HUDEP-2 (cell line): ENCODE data around the gene CLIC1.
A peak's percentile ranks its signal among the peaks of the same experiment; 100 is the strongest.
"Not testable (repeated sequence)": the region's sequence is repeated elsewhere in the genome, so short reads cannot be mapped to it uniquely, and the experiment has no call there.

Experiments used
- DNase-seq, 76 experiments: peaks; one replicate each; lab custom pipeline; 2025; ENCODE audit not compliant: unreplicated experiment in 76 of 76; lab: John Stamatoyannopoulos, UW

CLIC1 gene

DNA sequence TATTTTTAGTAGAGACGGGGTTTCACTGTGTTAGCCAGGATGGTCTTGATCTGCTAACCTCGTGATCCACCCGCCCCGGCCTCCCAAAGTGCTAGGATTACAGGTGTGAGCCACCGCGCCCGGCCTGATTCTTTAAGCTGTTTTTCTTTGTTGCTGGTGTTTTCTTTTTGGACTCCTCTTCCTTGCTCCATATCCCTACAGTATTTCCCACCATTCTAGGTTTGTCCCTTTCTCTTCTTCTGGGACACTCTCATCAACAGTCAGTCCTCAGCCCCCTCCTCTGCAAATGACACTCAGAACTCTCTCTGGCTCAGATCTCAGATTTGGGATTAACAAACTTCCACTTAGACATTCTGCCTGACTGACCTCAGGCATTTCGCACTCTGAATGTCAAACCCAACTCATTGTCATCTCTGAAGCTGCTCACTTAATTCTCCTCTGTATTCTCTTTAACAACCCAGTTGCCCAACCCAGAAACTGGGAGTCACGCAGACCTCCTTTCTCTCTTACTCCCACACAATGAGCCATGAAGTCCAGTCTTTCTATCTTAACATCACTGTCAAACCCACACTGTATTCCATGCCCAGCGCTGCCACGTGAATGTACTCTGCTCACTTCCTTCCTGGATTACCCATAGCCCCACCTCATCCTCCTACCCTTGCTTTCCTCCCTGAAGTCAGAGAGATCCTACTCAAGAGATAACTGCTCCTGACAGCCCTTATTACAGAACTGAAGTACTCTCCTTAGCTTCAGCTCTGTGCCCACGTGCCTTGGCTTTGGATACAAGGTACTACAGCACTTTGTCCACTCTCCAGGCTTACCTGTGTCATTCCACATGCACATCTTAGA, 10.6 kb downstream of the CLIC1 start:
- DNase-seq: peak in 27 of 76 experiments; percentile 8 to 53 (median 31)

DNA sequence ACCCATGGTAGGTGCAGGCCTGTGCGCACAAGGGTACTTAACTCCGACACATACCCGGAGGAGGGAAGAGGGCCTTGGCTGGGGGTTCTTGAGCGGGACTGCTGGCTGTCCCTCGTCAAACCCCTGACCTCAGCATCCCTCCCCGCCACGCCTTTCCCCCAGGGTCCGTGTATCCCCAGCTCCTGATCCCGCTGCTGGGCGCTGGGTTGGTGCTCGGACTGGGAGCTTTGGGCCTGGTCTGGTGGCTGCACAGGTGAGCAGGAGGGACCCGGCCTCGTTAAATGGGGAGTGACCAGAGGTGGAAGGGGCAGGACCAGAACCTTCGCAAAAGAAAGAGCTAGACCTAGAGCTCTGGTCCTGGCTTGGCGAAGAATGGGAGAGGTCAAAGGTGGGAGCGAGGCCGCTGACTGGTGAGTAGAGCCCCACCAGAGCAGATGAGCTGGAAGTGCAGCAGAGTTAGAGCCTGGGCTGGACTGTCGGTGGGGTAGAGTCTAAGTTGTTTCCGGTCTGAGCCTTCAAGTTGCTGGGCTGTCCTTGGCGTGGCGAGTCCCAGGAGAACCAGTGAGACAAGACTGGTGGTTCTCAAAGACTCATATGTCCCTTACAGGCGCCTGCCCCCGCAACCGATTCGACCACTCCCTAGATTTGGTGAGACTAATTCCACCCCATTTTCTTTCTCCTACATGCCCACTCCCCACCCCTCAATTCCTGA, 12.2 kb downstream of the CLIC1 start:
- no peak for DNase-seq

DNA sequence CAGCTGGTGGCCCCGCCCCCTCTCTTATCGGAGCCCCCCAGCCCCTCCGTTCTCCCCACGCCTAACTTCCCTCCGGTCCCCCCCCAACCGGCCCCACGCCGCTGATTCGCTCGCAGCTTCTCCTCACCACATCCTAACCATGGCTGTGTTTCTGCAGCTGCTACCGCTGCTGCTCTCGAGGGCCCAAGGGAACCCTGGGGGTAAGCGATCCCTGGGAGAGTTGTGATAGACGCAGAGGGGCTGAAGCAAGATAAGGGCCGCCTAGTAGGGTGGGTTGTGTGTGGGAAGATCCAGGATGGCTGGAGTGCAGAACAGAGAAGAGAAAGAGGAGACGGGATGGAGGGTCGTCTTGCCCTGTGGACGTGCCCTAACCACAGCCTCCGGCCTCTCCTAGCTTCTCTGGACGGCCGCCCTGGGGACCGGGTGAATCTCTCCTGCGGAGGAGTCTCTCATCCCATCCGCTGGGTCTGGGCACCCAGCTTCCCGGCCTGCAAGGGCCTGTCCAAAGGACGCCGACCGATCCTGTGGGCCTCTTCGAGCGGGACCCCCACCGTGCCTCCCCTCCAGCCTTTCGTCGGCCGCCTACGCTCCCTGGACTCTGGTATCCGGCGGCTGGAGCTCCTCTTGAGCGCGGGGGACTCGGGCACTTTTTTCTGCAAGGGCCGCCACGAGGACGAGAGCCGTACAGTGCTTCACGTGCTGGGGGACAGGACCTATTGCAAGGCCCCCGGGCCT, 12.9 kb downstream of the CLIC1 start, which contains the start of gene MPIG6B:
TSS of gene MPIG6B (plus strand) at position 129 of the 735 bp plus-strand sequence. CDS start at position 140, 11 bp downstream.
- DNase-seq: no peak

DNA sequence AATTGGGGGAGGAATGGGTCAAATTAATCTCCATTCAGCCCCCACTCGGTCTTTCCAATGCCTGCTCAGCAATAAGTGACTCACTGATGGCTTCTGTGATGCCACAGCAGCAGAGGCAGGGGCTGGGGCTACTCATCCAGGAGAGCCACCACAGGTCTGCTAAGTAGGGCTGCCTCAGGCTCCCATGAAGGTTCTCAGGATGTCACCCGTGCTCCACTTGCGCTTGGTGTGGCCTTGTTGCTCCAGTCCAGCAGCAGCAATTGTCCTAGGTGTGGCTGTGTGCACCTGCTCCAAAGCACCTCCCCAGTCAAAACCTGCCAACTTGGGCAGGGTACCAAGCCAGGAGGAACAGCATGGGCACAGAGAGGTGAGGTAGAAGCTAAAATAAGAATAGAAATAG, 14.2 kb downstream of the CLIC1 start:
- no peak for DNase-seq

DNA sequence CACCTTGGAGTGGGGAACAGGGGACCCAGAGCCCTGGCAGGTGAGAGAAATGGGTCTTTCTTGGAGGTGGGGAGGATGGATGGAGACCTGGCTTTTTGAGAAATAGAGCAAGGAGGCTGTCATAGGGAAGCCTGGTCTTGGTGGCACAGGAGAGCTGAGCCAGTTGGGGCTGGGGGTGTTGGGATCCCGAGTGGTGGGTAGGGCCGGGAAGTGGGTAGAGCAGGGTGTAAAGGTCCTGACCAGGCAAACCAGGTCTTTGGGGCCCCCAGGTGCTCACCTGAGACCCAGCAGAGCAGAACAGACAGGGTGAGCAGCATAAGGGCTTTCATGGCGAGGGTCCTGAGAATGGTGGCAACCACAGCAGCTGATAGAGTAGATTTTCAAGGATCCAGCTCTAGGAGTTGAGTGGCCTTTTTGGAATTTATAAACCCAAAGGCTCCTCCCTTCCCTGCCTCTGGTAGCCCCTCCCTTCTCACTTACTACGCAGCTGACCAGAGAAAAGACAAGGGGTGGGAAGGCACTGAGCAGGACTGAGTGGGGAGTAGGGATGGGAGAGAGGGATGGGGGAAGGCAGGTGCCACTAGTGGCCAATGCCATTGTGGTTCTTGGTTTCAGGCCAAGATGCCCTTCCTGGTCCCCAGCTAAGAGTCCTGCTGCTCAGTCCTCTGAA, 14.8 kb downstream of the CLIC1 start, which contains the start of gene LY6G6C:
TSS of gene LY6G6C (minus strand) at position 396 of the 670 bp plus-strand sequence. CDS start at position 329, 67 bp downstream.
- DNase-seq: no peak

DNA sequence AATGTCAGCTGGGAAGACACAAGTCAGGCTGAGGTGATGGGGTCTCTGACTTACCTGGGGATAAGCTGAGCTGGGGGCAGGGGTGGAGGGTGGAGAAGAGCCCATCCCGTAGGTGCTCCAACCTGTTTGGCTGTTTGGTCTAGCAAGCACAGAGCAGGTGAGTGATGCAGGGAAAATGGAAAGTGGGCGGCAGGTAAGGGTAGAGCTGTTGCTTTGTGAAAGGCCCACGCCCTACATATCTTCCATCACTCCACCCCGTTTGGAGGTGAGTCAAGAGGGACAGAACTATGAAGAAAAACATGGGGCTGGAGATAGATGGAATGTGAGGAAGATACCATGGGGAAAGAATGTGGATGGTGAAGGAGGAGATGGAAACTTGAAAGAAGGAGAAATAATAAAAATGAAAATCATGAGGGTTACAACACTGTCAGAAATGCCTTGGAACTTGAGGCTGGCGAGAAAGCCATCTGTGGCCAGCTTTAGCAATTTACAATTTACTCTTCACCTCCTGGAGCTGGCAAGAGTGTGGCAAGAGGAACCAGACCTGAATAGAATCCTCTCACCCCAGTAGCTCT, 16.0 kb downstream of the CLIC1 start:
- DNase-seq: no peak

DNA sequence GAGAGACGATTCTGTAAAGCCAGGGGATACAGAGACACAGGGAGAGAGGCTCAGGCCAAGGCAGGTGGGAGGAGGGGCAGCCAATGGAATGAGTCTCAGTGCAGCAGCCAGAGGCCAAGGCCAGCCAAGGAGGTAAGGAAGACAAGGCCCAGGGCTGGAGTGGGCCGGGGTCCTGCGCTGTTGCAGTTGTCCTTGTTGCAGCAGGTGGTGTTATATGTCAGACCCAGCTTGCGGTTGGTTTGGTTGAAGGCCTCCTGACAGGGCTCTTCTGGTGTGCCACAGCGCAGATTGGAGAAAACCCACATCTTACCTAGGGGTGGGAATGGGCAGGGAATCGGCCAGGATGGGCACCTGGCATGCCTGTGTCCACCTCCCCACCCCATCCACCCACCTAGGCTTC, 17.3 kb downstream of the CLIC1 start:
- no peak for DNase-seq

DNA sequence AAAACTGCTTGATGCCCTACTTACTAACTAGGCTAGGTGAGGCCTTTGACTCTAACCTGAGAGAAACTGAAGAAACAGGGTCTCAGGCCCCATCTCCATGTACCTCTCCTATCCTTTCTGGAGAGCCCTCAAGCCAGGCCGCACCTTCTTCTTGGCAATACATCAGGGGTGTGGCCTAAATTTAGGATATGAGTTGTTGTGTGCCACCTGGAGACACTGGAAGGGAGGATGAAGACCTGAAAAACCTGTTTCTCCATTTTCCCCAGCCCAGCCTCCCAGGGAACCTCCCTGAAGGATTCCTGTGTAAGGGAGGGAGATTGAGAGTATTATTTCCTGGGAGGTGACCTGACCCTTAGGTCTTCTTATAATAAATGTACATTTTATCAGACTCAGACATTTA, 18.1 kb downstream of the CLIC1 start:
- DNase-seq: no peak

DNA sequence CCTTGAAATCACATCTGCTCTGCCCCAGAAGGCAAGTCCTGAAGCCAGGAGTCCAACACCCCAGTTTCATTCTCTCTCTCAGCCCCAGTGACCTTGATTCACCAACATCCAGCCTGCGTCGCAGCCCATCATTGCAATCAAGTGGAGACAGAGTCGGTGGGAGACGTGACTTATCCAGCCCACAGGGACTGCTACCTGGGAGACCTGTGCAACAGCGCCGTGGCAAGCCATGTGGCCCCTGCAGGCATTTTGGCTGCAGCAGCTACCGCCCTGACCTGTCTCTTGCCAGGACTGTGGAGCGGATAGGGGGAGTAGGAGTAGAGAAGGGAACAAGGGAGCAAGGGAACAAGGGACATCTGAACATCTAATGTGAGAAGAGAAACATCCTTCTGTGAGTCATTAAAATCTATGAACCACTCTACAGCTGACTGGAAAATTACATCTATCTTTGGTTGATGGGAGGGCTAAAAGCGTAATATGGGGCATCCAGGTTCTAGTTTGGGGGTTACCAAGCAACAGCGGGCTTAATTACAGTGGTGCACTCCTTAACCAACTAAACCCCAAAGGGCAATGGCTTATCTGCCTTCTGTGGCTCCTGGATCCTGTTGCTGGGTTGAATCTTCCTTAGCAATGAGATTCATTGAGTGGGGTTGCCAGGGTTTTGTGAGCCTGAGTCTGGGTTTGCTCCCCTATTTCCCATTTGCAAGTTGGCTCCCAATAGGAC, 18.7 kb downstream of the CLIC1 start:
- no peak for DNase-seq

DNA sequence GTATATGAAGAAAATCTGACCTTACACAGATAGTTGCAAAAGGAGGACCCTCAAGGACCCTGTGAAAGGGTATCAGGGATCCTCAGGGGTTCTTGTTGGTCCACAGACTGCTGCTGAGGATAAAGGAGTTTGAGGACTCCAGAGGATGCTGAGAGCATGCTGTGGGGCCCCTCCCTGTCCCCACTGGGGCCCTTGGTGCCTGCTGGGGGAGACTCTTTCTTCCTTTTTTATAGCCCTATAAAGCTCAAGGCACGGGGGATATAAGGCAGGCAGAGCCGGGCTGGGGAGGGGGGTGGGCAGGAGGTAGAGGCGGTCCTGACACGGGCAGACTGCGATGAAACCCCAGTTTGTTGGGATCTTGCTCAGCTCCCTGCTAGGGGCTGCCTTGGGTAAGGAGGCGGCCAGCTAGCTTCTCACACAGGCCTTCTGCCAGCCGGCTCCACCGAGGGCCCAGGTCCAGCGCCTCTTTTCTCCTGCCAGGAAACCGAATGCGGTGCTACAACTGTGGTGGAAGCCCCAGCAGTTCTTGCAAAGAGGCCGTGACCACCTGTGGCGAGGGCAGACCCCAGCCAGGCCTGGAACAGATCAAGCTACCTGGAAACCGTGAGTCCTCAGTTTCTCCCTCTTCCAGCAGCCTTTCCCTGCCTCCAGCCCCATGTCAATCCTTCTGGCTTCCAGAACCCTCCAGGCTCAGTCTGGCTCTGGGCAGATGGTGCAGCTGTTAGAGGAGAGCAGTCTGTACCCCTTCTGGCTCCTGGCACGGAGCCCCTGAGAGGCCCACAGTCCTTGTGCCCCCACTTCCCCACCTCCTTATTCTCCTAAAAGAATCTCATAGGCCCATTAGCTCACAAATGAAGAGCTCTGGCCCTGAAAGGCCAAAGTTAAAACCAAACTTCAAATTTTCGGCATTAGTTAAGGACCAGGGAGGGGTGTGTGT, 21.0 kb downstream of the CLIC1 start, which contains the start of gene LY6G6D:
TSS of gene LY6G6D (plus strand) at position 327 of the 937 bp plus-strand sequence. CDS start at position 335, 8 bp downstream.
- DNase-seq: no peak

DNA sequence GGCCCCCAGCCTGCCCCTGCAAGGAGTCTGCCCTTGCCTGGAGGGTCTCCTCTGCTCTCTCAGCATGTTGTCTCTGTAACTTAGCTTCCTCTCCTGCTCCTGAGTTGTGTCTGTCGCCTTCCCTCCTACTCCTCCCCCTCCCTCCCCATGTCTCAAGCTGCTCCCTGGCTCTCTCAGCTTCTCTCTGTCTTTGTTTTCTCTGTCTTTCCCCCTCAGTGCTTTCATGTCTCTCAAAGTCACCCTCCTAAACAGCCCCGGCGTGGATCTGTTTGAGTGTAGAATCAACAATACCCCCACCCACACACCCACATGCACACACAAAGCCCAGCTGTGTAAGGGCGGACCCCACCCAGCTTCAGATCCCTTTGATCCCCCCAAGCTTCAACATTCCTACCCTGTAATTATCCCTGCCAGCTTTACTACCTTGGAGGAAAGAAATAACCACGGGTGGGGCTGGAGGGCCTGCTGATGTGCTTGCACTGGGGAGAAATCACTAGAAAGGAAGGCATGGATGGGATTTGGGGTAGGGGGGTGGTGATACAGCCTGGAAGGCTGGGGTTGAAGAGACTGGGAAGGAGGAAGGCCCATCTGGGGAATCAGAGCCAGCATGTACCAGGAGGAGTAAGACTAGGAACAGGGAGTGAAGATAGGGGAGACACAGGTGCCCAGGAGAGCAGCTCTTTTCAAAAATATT, 22.2 kb downstream of the CLIC1 start:
- DNase-seq: no peak

DNA sequence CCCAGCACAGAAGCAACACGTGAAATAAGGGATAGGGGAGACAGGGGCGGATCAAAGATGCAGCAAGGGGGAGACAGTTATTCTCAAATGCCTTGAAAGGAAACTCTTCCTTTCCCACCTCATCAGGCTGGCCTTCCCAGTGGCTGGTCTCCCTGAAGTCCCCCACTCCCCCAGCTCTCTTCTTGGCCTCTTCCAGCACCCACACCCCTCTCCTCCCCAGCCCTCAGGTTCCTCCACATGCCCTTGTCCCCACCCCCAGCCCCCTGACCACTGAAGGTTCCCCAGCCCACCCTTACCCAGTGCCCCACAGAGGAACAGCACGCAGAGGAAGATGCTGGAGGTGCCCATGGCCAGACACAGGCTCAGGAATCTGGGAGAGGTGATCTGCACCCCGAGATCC, 22.9 kb downstream of the CLIC1 start:
- DNase-seq: no peak

DNA sequence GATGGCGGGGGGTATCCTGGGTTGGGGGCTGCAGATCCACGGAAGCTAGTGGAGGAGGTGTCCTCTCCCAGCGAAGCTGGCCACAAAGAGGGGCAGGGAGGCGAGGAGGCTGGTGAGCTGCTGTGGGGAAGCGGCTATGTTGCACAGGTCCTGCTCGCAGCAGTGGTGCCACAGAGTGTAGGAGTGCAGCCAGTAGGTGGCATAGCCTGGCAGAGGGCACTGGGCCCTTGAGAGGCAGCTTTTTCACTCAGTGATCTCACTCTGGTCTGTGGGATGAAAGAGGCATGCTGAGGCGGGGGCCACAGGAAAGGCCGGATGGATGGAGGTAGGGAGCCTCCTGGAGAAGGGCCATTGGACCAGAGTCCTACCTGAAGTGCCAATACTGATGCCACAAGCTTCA, 24.0 kb downstream of the CLIC1 start:
- DNase-seq: peak in 22 of 76 experiments; percentile 5 to 48 (median 28)

DNA sequence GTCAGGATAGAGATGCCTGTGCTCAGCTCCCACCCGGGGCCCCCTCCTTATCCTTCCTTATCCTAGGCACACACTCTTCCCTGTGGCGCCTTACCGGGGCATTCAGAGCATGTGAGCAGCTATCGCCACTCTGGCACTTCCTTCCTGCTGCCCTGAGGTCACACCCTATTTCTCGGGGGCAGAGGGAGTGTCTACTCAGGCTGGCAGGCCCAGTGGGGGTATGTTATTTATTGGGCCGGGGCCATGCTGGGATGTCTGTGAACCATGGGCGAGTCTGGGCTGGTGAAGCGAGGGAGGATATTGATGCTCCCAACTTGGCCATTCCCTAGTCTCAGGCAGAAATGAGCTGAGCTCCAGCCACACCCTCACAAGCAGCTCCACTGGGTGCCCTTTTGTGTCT, 25.1 kb downstream of the CLIC1 start:
- DNase-seq: peak in 65 of 76 experiments; percentile 17 to 78 (median 56)

DNA sequence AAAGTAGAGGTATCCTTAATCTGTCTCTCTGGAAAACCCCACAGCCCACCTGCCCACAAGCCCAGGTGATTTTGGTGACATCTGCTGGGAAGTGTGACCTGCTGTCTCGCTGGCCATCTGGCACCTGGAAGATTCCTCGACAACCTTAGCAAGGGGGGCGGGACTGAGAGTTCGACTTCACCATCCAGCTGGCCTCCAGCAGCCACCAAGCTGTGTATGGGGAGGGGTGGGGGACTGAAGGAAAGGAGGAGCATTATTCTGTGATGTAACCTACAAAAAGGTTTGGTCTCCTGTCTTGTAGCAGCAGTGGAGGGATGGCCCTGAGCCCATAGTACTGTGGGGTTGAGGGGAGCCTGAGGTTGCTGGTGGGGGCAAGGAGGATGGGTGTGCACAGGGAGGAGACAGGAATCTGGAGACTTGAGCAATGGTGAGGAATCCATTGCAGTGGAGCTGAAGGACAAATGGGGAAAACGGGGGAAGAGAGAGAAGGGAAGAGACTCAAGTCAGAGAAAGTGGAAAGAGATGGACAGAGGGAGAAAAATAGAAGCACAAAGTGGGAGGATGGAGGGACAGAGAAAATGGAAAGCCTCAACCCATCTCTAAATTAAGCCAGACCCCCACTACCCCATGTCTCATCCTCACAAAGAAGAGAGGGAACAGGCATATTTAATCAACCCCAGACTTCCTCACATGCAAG, 25.7 kb downstream of the CLIC1 start:
- no peak for DNase-seq

DNA sequence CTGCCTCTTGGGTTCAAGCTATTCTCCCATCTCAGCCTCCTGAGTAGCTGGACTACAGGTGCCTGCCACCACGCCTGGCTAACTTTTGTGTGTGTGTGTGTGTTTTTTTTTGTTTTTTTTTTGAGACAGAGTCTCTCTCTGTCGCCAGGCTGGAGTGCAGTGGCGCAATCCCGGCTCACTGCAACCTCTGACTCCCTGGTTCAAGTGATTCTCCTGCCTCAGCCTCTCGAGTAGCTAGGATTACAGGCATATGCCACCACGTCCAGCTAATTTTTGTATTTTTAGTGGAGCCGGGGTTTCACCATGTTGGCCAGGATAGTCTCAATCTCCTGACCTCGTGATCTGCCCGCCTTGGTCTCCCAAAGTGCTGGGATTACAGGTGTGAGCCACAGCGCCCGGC, 27.2 kb downstream of the CLIC1 start:
- DNase-seq: not testable (repeated sequence)

DNA sequence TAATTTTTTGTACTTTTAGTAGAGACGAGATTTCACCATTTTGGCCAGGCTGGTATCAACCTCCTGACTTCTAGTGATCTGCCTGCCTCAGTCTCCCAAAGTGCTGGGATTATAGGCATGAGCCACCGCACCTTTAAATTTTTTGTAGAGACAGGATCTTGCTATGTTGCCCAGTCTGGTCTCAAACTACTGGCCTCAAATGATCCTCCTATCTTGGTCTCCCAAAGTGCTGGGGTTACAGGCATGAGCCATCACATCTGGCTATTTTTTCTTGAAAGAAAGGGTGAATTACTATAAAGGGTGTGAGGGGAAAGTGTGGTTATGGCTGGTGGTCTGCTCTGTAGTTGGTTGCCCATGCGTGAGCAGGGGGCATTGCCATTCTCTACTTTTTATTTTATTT, 28.1 kb downstream of the CLIC1 start:
- no peak for DNase-seq
